Fibroblast of lung (primary cell): Measurements from ENCODE around the gene EXOC3. TPM values are rescaled to one million over a fixed set of nuclear protein-coding genes. Genes with fewer than 3 reads are reported as not detected.
"Not testable (repeated sequence)": the region's sequence is repeated elsewhere in the genome, so short reads cannot be mapped to it uniquely, and the experiment has no call there.

Experiments
- DNase-seq, 2 donors: peaks; one replicate each; pipeline versions ENCODE4 v3.0.0 to v3.0.0-alpha.2; 2010; ENCODE audit warnings: low read depth in 2 of 2
- H2AFZ ChIP-seq: 2 replicates; pipeline ENCODE4 v1.5.1; 2012; ENCODE audit warnings: low read length, control low read depth, inconsistent platforms
- H3K27ac ChIP-seq: 2 replicates; pipeline ENCODE4 v1.5.1; 2011; ENCODE audit warnings: low read length, control low read depth; ENCODE audit not compliant: insufficient read depth
- H3K27me3 ChIP-seq: 2 replicates; pipeline ENCODE4 v1.5.1; 2011; ENCODE audit warnings: mild to moderate bottlenecking, low read length; ENCODE audit not compliant: control insufficient read depth, insufficient read depth
- H3K36me3 ChIP-seq: 2 replicates; pipeline ENCODE4 v1.5.1; 2011; ENCODE audit warnings: low read length; ENCODE audit not compliant: control insufficient read depth, insufficient read depth
- H3K4me1 ChIP-seq: 2 replicates; pipeline ENCODE4 v1.5.1; 2011; ENCODE audit warnings: low read length; ENCODE audit not compliant: control insufficient read depth, insufficient read depth; ENCODE audit errors: extremely low read depth
- H3K4me2 ChIP-seq: 2 replicates; pipeline ENCODE4 v1.5.1; 2011; ENCODE audit warnings: low read length, control low read depth; ENCODE audit not compliant: insufficient read depth; ENCODE audit errors: extremely low read depth
- H3K4me3 ChIP-seq, 4 experiments: fragments of 200-600 bp in 1 of 4; sonication (generic) in 1 of 4; replicated peaks in 1 of 4; 2 replicates each; pipeline ENCODE4 v1.5.1; 2011 to 2016; ENCODE audit warnings: low read length in 4 of 4, low read depth in 3 of 4, mild to moderate bottlenecking in 3 of 4, control low read depth in 2 of 4, inconsistent platforms in 1 of 4, mixed read lengths in 1 of 4; ENCODE audit not compliant: insufficient read depth in 1 of 4; ENCODE audit errors: control extremely low read depth in 1 of 4
- H3K79me2 ChIP-seq: 2 replicates; pipeline ENCODE4 v1.5.1; 2012; ENCODE audit warnings: mild to moderate bottlenecking, low read length, inconsistent platforms; ENCODE audit not compliant: control insufficient read depth, insufficient read depth
- H3K9ac ChIP-seq: 2 replicates; pipeline ENCODE4 v1.5.1; 2011; ENCODE audit warnings: mild to moderate bottlenecking, low read length, control low read depth; ENCODE audit not compliant: insufficient read depth
- H3K9me3 ChIP-seq: 2 replicates; pipeline ENCODE4 v1.5.1; 2012; ENCODE audit warnings: low read depth, low read length; ENCODE audit not compliant: control insufficient read depth, insufficient read depth
- H4K20me1 ChIP-seq: 2 replicates; pipeline ENCODE4 v1.5.1; 2011; ENCODE audit warnings: low read length; ENCODE audit not compliant: control insufficient read depth, insufficient read depth; ENCODE audit errors: extremely low read depth
- EZH2 ChIP-seq: IDR thresholded peaks from 2 replicates; pipeline ENCODE4 v1.5.1; 2012; ENCODE audit warnings: low read length, control low read depth, mild to moderate bottlenecking; ENCODE audit errors: missing control alignments
- polyA plus RNA-seq, 2 donors: library from polyadenylated mRNA; depleted of rRNA in 1 of 2; stranded (reverse) in 1 of 2; unstranded in 1 of 2; fragments of >200 nt; gene quantifications; 2 replicates each; pipeline ENCODE4 v1.2.1, GENCODE V29; 2011 to 2012; ENCODE audit warnings: missing spikeins in 1 of 2
- total RNA-seq: library from RNA; depleted of rRNA; stranded (reverse); fragments of >200 nt; gene quantifications from 2 replicates; pipeline ENCODE4 v1.2.1, GENCODE V29; 2014
- TF ChIP-seq, protein P1 (sequence below), 2 donors: IDR thresholded peaks in 1 of 2; conservative IDR thresholded peaks in 1 of 2; 1 replicate in 1 of 2; 2 replicates in 1 of 2; pipeline ENCODE4 v1.5.1; 2011 to 2012; ENCODE audit warnings: low read length in 2 of 2, control low read depth in 1 of 2, inconsistent platforms in 1 of 2, low read depth in 1 of 2, mild to moderate bottlenecking in 1 of 2

Gene EXOC3
- total and polyA plus RNA-seq, 2 donors (not counting 1 experiment from before 2014, with no cell fraction given), result 19.9 to 34.5 TPM

GRCh38 chr5:400282-401145, 42.5 kb upstream of the EXOC3 start:
- H4K20me1 ChIP-seq, result no peaks in the 10 kb centered on the region
- DNase-seq, result peak; percentile 23 to 38
- peak overlapping the region; percentile 69 for H3K4me2 ChIP-seq
- TF ChIP-seq, protein P1, sequence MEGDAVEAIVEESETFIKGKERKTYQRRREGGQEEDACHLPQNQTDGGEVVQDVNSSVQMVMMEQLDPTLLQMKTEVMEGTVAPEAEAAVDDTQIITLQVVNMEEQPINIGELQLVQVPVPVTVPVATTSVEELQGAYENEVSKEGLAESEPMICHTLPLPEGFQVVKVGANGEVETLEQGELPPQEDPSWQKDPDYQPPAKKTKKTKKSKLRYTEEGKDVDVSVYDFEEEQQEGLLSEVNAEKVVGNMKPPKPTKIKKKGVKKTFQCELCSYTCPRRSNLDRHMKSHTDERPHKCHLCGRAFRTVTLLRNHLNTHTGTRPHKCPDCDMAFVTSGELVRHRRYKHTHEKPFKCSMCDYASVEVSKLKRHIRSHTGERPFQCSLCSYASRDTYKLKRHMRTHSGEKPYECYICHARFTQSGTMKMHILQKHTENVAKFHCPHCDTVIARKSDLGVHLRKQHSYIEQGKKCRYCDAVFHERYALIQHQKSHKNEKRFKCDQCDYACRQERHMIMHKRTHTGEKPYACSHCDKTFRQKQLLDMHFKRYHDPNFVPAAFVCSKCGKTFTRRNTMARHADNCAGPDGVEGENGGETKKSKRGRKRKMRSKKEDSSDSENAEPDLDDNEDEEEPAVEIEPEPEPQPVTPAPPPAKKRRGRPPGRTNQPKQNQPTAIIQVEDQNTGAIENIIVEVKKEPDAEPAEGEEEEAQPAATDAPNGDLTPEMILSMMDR (conservative IDR thresholded peaks at IDR 0.05 in 1 of 2, IDR thresholded peaks at IDR 0.05 in 1 of 2; ENCODE audit: low read depth in 1 of 2, low read length in 2 of 2), result no peak
- TF ChIP-seq EZH2, result no peak
- no peaks in the 10 kb centered on the region for H3K9me3 ChIP-seq
- peaks cover 3% of the 10 kb centered on the region for H3K36me3 ChIP-seq
- H3K27me3 ChIP-seq, result no peaks in the 10 kb centered on the region
- H3K4me1 ChIP-seq, result peaks cover 33% of the 10 kb centered on the region
- peak overlapping the region; percentile 100 for H3K27ac ChIP-seq
- H2AFZ ChIP-seq, result no peak overlapping the region
- H3K9ac ChIP-seq, result peak overlapping the region; percentile 86
- H3K79me2 ChIP-seq, result peaks cover 9% of the 10 kb centered on the region
- H3K4me3 ChIP-seq, result peak overlapping the region; percentile 16 to 48 (median 32)

- no peak overlapping the region for H3K4me2 ChIP-seq
- H3K9me3 ChIP-seq, result no peaks in the 10 kb centered on the region
- no peak overlapping the region for H2AFZ ChIP-seq
- H3K4me3 ChIP-seq, result no peak overlapping the region
- DNase-seq, result no peak
- H3K4me1 ChIP-seq, result peaks cover 24% of the 10 kb centered on the region
- H3K27me3 ChIP-seq, result no peaks in the 10 kb centered on the region
- peak overlapping the region; percentile 67 for H3K9ac ChIP-seq
- H3K36me3 ChIP-seq, result peaks cover 3% of the 10 kb centered on the region
- TF ChIP-seq EZH2, result no peak
- peaks cover 5% of the 10 kb centered on the region for H3K79me2 ChIP-seq
- H3K27ac ChIP-seq, result peak overlapping the region; percentile 100
- H4K20me1 ChIP-seq, result no peaks in the 10 kb centered on the region
Observed at GRCh38 chr5:401146-402034, 41.6 kb upstream of the EXOC3 start.

GRCh38 chr5:402219-402614, 40.8 kb upstream of the EXOC3 start:
- H3K36me3 ChIP-seq, H3K9me3 ChIP-seq, H4K20me1 ChIP-seq, DNase-seq, H3K4me3 ChIP-seq, H3K79me2 ChIP-seq, H3K27me3 ChIP-seq, H3K27ac ChIP-seq, H3K9ac ChIP-seq, H2AFZ ChIP-seq, H3K4me2 ChIP-seq: not testable (repeated sequence)
- H3K4me1 ChIP-seq, result peaks cover 24% of the 10 kb centered on the region
